NB4 (cell line): Measurements from ENCODE around the gene MYDGF.

Source experiments
- POLR2A ChIP-seq: IDR thresholded peaks from 2 replicates; pipeline ENCODE4 v1.6.1; 2011; ENCODE audit warnings: mild to moderate bottlenecking; ENCODE audit not compliant: insufficient read length; ENCODE audit errors: extremely low read depth
- TF ChIP-seq, protein P1 (sequence below): IDR thresholded peaks from one replicate; pipeline ENCODE4 v1.5.1; 2012; ENCODE audit warnings: low read depth, low read length
- TF ChIP-seq, protein P2 (sequence below): IDR thresholded peaks from 2 replicates; pipeline ENCODE4 v1.6.1; 2011; ENCODE audit warnings: low read depth, low read length

DNA sequence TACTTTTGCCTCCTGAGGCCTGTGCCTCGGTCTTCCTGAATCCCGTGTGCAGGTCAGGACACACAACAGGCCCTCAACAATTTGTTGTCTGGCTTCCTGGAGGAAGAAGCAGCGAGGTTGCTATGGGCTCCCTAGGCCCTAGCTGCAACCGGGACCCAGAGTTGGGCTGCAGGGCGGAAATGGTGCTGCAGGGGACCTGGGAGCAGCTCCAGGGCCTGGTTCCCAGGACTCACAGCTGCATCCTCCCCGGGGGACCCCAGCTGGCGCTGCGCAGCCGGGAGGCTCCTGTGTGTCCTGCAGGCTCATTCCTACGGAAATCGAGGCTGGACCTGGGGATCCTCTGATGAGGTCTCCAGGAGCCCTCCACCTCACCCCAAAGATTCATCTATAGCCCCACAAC lies 31.8 kb downstream of the MYDGF start:
- TF ChIP-seq, protein P1, sequence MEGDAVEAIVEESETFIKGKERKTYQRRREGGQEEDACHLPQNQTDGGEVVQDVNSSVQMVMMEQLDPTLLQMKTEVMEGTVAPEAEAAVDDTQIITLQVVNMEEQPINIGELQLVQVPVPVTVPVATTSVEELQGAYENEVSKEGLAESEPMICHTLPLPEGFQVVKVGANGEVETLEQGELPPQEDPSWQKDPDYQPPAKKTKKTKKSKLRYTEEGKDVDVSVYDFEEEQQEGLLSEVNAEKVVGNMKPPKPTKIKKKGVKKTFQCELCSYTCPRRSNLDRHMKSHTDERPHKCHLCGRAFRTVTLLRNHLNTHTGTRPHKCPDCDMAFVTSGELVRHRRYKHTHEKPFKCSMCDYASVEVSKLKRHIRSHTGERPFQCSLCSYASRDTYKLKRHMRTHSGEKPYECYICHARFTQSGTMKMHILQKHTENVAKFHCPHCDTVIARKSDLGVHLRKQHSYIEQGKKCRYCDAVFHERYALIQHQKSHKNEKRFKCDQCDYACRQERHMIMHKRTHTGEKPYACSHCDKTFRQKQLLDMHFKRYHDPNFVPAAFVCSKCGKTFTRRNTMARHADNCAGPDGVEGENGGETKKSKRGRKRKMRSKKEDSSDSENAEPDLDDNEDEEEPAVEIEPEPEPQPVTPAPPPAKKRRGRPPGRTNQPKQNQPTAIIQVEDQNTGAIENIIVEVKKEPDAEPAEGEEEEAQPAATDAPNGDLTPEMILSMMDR: no peak
- no peak for TF ChIP-seq POLR2A
- TF ChIP-seq, protein P2, sequence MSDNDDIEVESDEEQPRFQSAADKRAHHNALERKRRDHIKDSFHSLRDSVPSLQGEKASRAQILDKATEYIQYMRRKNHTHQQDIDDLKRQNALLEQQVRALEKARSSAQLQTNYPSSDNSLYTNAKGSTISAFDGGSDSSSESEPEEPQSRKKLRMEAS: no peak
